ENCODE data around the gene GCNT4. TPM values are rescaled to one million over a fixed set of nuclear protein-coding genes. Genes with fewer than 3 reads are reported as not detected.

Gene GCNT4
- total and polyA plus RNA-seq, 9 donors: 0.04 to 1.8 (median 0.08) TPM; not detected in 1

DNA sequence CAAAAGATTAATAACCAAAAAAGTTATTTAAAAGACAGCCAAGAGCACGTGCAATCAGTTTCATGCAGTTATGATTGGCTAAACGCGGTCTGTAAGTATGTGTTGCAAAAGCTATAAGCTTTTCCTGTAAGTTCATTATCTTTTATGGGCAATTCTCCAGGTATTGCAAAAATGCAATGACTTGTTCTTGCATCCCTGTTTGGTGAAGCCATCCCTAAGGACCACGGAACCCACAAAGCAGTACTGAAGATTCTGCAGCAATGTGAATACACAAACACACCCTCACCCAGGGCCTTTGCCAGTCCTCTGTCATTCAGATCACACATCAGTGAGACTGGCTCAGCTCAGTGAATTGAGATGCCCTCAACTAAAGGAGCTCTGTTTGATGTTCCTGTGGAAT is 11.4 kb downstream of the GCNT4 start:
- Histone ChIP-seq H3K9me3 (replicated peaks; ENCODE audit: control insufficient read depth, low read depth, low read length) (no peaks in the 10 kb centered on the region), H3K4me1 (ENCODE audit: control insufficient read depth, insufficient read depth, low read length) (no peaks in the 10 kb centered on the region), H3K27ac (ENCODE audit: low read length) (no peak overlapping the region), H3K27me3 (ENCODE audit: control insufficient read depth, insufficient read depth, low read length) (no peaks in the 10 kb centered on the region), H3K4me3 (ENCODE audit: low read length) (no peak overlapping the region), H3K36me3 (ENCODE audit: control insufficient read depth, insufficient read depth, low read length) (no peaks in the 10 kb centered on the region)
- DNase-seq: no peak
- no CpG with 5 or more reads among the region's 4 CpGs for WGBS (ENCODE audit: insufficient coverage)

DNA sequence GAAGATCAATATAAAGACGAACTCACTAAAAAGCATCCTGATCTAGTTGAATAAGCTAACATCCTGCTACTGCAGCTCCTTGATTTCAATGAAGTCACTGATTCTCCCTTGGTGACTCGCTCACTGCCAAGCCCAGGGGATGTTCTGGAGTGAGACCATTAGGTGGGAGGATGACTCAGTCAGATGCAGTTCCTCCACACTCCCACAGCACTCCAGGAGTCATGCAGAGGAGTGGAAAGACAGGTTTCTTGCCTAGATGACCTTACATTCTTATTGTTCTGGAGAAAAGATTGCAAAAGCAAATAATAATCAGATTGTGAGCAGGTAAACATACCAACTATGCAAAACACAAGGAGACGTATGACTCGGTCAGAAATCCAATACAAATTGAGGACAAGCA is 15.3 kb downstream of the GCNT4 start:
- no peak overlapping the region for H3K4me3 ChIP-seq (ENCODE audit: low read length)

DNA sequence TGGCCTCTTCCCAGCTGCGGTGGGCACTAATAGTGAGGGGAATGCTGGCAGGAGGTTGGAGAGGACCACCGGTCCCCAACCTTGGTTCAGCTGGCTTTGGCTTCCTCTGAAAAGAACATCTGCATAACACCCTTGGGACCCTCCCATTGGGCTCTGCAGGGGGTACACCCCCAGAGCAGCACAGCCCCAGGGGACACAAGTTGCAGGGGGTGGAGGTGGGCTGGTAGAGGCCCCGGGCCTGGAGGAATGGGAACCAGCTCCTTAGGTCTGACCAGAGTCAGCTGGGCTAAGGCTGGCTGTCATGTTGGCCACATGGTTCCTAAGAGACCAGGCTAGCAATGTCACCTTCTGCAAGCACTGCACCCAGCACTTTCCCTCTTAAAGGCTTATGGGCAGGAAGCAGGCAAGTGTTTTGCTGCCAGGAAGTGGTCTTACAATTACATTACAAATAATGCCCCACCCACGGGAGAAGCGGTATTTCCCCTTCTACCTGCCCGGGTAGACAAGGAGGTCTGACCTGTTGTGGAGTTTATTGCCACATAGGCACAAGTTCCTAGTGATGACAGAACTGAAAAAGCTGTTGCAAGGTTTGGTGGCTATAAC is 18.1 kb downstream of the GCNT4 start:
- Histone ChIP-seq H3K27ac (ENCODE audit: low read length) (no peak overlapping the region), H3K36me3 (ENCODE audit: control insufficient read depth, insufficient read depth, low read length) (no peaks in the 10 kb centered on the region), H3K27me3 (ENCODE audit: control insufficient read depth, insufficient read depth, low read length) (no peaks in the 10 kb centered on the region), H3K9me3 (replicated peaks; ENCODE audit: control insufficient read depth, low read depth, low read length) (no peaks in the 10 kb centered on the region), H3K4me3 (ENCODE audit: low read length) (no peak overlapping the region), H3K4me1 (ENCODE audit: control insufficient read depth, insufficient read depth, low read length) (no peaks in the 10 kb centered on the region)
- DNase-seq: no peak
- WGBS (ENCODE audit: insufficient coverage): 78% methylated on average over 2 of the region's 6 CpGs

More for the DNA sequence above, 15.3 kb downstream of the GCNT4 start:
- Histone ChIP-seq H3K4me1 (ENCODE audit: control insufficient read depth, insufficient read depth, low read length) (no peaks in the 10 kb centered on the region), H3K36me3 (ENCODE audit: control insufficient read depth, insufficient read depth, low read length) (no peaks in the 10 kb centered on the region), H3K27ac (ENCODE audit: low read length) (no peak overlapping the region), H3K27me3 (ENCODE audit: control insufficient read depth, insufficient read depth, low read length) (no peaks in the 10 kb centered on the region), H3K9me3 (replicated peaks; ENCODE audit: control insufficient read depth, low read depth, low read length) (no peaks in the 10 kb centered on the region)
- DNase-seq: no peak
- no CpG with 5 or more reads among the region's 4 CpGs for WGBS (ENCODE audit: insufficient coverage)

DNA sequence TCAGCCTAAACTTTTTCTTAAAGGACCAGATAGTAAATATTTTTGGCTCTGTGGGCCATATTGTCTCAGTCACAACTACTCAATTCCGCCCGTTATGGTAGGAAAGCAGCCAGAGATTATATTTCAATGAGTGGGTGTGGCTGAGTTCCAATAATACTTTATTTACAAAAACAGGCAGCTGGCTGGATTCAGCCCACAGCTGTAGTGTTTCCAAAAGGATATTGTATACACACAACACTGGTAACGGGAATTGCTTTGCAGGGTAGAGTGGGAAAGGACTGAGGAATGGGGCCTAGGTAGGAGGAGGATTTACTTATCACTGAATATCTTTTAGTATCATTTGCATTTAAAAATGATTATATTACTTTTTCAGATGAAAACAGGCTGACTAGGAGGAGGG is 21.0 kb downstream of the GCNT4 start:
- no peak overlapping the region for H3K27ac ChIP-seq (ENCODE audit: low read length)
- no peaks in the 10 kb centered on the region for H3K4me1 ChIP-seq (ENCODE audit: control insufficient read depth, insufficient read depth, low read length)
- no peak for DNase-seq
- H3K4me3 ChIP-seq (ENCODE audit: low read length): no peak overlapping the region
- H3K27me3 ChIP-seq (ENCODE audit: control insufficient read depth, insufficient read depth, low read length): no peaks in the 10 kb centered on the region
- H3K36me3 ChIP-seq (ENCODE audit: control insufficient read depth, insufficient read depth, low read length): no peaks in the 10 kb centered on the region
- H3K9me3 ChIP-seq (replicated peaks; ENCODE audit: control insufficient read depth, low read depth, low read length): no peaks in the 10 kb centered on the region
- no CpG with 5 or more reads among the region's 3 CpGs for WGBS (ENCODE audit: insufficient coverage)

DNA sequence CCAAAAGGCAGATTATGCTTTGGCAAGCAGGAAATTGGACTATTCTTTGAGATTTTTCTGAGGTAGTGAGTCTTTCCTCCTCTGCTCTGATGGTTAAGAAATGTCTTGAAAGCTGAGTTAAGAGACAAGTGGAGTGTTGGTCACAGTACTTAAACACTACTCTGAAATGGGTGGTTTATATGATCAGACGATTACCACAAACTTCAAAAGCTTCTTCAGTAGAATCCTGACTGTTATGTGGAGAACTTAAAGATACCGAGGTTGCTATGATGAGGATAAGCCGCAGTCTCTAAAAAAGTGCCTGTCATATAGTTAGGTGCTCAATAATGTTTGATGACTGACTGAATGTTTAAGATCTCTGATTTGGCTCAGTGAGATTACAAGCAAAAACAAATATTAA is 24.3 kb downstream of the GCNT4 start:
- Histone ChIP-seq H3K4me1 (ENCODE audit: control insufficient read depth, insufficient read depth, low read length) (no peaks in the 10 kb centered on the region), H3K27me3 (ENCODE audit: control insufficient read depth, insufficient read depth, low read length) (no peaks in the 10 kb centered on the region), H3K36me3 (ENCODE audit: control insufficient read depth, insufficient read depth, low read length) (no peaks in the 10 kb centered on the region), H3K4me3 (ENCODE audit: low read length) (no peak overlapping the region), H3K9me3 (replicated peaks; ENCODE audit: control insufficient read depth, low read depth, low read length) (no peaks in the 10 kb centered on the region), H3K27ac (ENCODE audit: low read length) (no peak overlapping the region)
- DNase-seq: no peak
- WGBS (ENCODE audit: insufficient coverage): no CpG with 5 or more reads among the region's 3 CpGs

DNA sequence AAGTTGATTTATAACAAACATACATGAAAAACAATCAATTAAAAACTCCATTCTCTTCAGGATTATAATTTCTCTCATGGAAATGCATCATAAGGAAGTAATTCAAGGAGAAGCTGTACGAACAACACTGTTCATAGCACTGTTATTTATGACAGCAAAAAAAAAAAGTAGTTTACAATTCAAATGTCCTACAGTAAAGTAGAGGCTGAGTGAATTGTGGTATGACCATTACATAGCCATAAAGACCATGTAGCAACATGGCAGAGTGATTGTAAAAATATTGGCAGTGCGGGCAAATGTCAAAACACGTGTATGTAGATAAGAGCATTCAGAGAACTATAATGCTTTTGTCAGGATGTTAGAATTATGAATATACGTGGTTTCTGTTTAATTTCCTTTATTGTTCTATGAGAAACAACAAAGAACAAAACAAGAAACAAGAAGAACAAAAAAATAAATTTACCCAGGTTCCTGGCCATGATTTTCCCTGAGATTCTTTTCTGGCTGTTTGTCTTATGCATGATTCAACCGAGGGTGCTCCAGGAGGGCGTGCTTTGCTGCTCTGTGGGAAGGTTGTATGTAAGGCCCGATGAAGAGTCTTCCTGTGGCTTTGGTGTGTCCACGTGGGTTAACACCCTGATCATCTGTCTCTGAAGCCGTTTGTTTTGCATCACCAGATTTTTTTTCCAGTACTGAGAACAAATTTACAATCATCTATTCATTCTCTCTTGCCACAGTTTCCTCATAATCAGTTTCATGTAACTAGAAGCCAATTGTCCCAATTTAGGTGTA is 28.8 kb downstream of the GCNT4 start:
- Histone ChIP-seq H3K9me3 (replicated peaks; ENCODE audit: control insufficient read depth, low read depth, low read length) (no peaks in the 10 kb centered on the region), H3K36me3 (ENCODE audit: control insufficient read depth, insufficient read depth, low read length) (no peaks in the 10 kb centered on the region), H3K27ac (ENCODE audit: low read length) (no peak overlapping the region), H3K4me1 (ENCODE audit: control insufficient read depth, insufficient read depth, low read length) (no peaks in the 10 kb centered on the region), H3K27me3 (ENCODE audit: control insufficient read depth, insufficient read depth, low read length) (no peaks in the 10 kb centered on the region), H3K4me3 (ENCODE audit: low read length) (no peak overlapping the region)
- no CpG with 5 or more reads among the region's 9 CpGs for WGBS (ENCODE audit: insufficient coverage)
- DNase-seq: no peak

DNA sequence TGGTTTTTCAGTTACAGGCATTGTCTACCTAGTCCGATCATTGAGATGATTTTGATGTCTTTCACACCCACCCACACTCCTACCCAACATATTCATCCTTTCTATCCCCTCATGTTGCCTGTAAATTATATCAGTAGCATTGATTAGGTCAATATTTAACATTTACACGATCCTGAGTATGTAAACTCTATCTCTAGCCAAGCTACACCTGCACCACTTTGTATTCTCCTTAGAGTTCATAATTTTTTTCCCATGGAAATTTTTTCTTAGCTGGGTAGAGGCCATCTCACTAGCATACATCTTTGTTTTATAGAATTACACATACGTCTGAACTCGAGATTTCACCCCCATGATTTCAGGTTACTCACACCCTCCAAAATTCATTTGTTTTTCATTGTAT is 30.6 kb downstream of the GCNT4 start:
- Histone ChIP-seq H3K27ac (ENCODE audit: low read length) (no peak overlapping the region), H3K27me3 (ENCODE audit: control insufficient read depth, insufficient read depth, low read length) (no peaks in the 10 kb centered on the region), H3K36me3 (ENCODE audit: control insufficient read depth, insufficient read depth, low read length) (no peaks in the 10 kb centered on the region), H3K9me3 (replicated peaks; ENCODE audit: control insufficient read depth, low read depth, low read length) (no peaks in the 10 kb centered on the region), H3K4me3 (ENCODE audit: low read length) (no peak overlapping the region), H3K4me1 (ENCODE audit: control insufficient read depth, insufficient read depth, low read length) (no peaks in the 10 kb centered on the region)
- no CpG with 5 or more reads among the region's 4 CpGs for WGBS (ENCODE audit: insufficient coverage)
- no peak for DNase-seq

DNA sequence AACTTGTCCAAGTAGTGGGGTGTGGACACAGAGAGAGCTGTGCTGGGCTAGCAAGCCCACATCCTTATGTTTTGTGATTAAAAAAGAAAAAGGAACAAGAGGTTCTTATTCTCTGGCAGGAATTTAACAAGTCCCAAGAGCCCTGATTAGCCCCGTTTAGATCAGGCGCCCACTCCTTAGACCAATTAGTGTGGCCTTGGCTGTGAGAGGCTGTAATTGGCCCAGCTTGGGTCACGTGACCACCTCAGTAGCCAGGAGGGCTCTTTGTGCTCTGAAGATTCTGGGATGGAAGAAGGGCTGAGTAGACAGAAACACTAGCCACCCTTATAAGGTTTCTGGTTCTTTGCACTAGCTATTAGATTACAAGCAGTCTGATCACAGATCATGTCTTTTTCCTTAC is 31.1 kb downstream of the GCNT4 start:
- no peak overlapping the region for H3K4me3 ChIP-seq (ENCODE audit: low read length)
- no peak for DNase-seq
- H3K4me1 ChIP-seq (ENCODE audit: control insufficient read depth, insufficient read depth, low read length): no peaks in the 10 kb centered on the region
- no peaks in the 10 kb centered on the region for H3K9me3 ChIP-seq (replicated peaks; ENCODE audit: control insufficient read depth, low read depth, low read length)
- no peak overlapping the region for H3K27ac ChIP-seq (ENCODE audit: low read length)
- no peaks in the 10 kb centered on the region for H3K27me3 ChIP-seq (ENCODE audit: control insufficient read depth, insufficient read depth, low read length)
- WGBS (ENCODE audit: insufficient coverage): 80% methylated on average over 1 of the region's 3 CpGs
- H3K36me3 ChIP-seq (ENCODE audit: control insufficient read depth, insufficient read depth, low read length): no peaks in the 10 kb centered on the region

DNA sequence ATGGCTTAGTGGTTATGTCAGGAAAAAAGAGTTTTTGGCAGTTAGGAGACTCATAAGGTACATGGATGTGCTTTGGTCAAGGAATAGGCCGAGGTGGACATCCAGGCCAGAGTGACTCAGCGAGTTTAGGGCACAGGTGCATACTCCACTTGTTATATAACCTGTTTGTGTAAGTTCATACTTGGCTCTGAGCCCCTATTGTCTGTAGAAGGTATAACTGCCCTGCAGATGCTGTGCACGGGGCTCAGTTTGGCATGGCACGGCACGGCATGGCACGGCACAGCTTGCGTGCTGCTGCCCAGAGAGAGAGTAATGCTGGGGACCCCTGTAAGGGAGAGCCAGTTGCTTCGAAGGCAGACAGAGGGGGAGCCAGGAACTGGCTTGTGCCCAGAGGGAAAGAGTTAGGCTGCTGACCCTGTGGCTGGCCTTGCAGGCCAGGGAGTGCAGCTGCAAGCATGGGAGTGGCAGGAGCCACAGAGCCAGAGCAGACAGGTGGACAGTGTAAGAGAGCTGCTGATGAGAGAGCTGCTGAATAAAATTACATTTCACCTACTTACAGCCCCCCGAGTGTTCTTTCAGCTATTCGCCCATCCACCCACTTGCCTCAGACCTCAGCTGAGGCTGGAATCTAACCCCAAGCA is 32.2 kb downstream of the GCNT4 start:
- Histone ChIP-seq H3K27ac (ENCODE audit: low read length) (no peak overlapping the region), H3K27me3 (ENCODE audit: control insufficient read depth, insufficient read depth, low read length) (no peaks in the 10 kb centered on the region), H3K4me3 (ENCODE audit: low read length) (no peak overlapping the region), H3K36me3 (ENCODE audit: control insufficient read depth, insufficient read depth, low read length) (no peaks in the 10 kb centered on the region), H3K9me3 (replicated peaks; ENCODE audit: control insufficient read depth, low read depth, low read length) (no peaks in the 10 kb centered on the region), H3K4me1 (ENCODE audit: control insufficient read depth, insufficient read depth, low read length) (no peaks in the 10 kb centered on the region)
- no peak for DNase-seq
- WGBS (ENCODE audit: insufficient coverage): 81% methylated on average over 10 of the region's 10 CpGs

DNA sequence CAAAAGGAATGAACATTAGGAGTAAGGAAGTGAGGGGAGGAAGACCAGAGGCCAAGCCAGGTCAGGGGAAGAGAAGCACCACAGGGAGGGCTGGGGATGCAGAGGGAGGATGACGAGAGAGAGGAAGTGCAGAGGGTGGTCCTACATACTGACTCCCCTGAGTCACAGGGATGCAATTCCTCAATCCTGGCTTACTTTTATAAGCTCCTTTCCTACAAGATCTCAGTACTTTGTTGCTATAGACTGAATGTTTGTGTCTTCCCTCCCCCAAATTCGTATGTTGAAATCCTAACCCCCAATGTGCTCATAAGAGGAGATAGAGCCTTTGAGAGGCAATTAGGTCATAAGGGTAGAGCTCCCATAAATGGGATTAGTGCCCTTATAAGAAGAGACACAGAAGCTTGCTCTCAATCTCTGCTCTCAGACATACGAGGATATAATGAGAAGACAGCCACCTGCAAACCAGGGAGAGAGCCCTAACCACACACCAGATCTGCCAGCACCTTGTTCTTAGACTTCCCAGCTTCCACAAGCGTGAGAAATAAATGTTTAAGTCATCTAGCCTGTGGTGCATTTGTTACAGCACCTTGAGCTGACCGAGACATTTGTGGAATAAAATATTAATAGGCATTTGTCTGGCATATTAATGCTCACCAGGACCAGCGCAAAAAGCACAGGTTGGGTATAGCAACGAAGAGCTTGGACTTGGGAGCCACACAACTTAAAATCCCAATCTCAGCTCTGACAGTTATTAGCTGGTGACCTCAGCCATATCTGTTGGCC is 33.4 kb downstream of the GCNT4 start:
- 20% methylated on average over 1 of the region's 7 CpGs for WGBS (ENCODE audit: insufficient coverage)
- no peaks in the 10 kb centered on the region for H3K4me1 ChIP-seq (ENCODE audit: control insufficient read depth, insufficient read depth, low read length)
- no peaks in the 10 kb centered on the region for H3K9me3 ChIP-seq (replicated peaks; ENCODE audit: control insufficient read depth, low read depth, low read length)

More for the DNA sequence above, 33.4 kb downstream of the GCNT4 start:
- no peak for DNase-seq
- H3K27ac ChIP-seq (ENCODE audit: low read length): no peak overlapping the region
- H3K4me3 ChIP-seq (ENCODE audit: low read length): no peak overlapping the region
- H3K27me3 ChIP-seq (ENCODE audit: control insufficient read depth, insufficient read depth, low read length): no peaks in the 10 kb centered on the region
- H3K36me3 ChIP-seq (ENCODE audit: control insufficient read depth, insufficient read depth, low read length): no peaks in the 10 kb centered on the region

Data from muscle of leg (tissue), 11 donors.